PC-9 (cell line): ENCODE data around the gene ENO4. TPM values are rescaled to one million over a fixed set of nuclear protein-coding genes. Genes with fewer than 3 reads are reported as not detected.

Source experiments
- BruUV-seq: library from RNA; stranded (reverse); fragments of 400-500 nt; replicated peaks from 2 replicates; lab custom pipeline; 2021; lab: Mats Ljungman, UMichigan
- CTCF ChIA-PET: fragments of 300-600 bp; sonication (Branson Sonifier 250); formaldehyde crosslinking; loops from one replicate; lab custom pipeline; 2022; ENCODE audit warnings: antibody characterized with exemption; lab: Charles Lee
- POLR2A ChIA-PET: fragments of 300-600 bp; sonication (Branson Sonifier 250); formaldehyde crosslinking; loops from one replicate; lab custom pipeline; 2022; ENCODE audit warnings: antibody characterized with exemption; ENCODE audit not compliant: unreplicated experiment; lab: Charles Lee
- DNase-seq, 2 experiments: peaks; one replicate each; pipeline versions ENCODE4 v3.0.0 to v3.0.0-alpha.2; 2015 to 2022; ENCODE audit warnings: mixed read lengths in 1 of 2
- H2AFZ ChIP-seq: fragments of 200-600 bp; sonication (generic); 2 replicates; pipeline ENCODE4 v1.8.1; 2017; ENCODE audit warnings: antibody characterized with exemption
- H3F3A ChIP-seq: fragments of 200-600 bp; sonication (generic); 2 replicates; pipeline ENCODE4 v1.8.1; 2017; ENCODE audit warnings: antibody characterized with exemption, mild to moderate bottlenecking, low read depth; ENCODE audit not compliant: insufficient read depth
- H3K27ac ChIP-seq: fragments of 200-600 bp; sonication (generic); 2 replicates; pipeline ENCODE4 v1.6.1; 2016; ENCODE audit warnings: mixed run types
- H3K27me3 ChIP-seq: fragments of 200-600 bp; sonication (generic); 2 replicates; pipeline ENCODE4 v1.6.1; 2016; ENCODE audit warnings: low read depth, mixed run types; ENCODE audit not compliant: insufficient read depth
- H3K36me3 ChIP-seq: fragments of 200-600 bp; sonication (generic); 2 replicates; pipeline ENCODE4 v1.6.1; 2016; ENCODE audit warnings: low read depth, mixed run types
- H3K4me1 ChIP-seq: fragments of 200-600 bp; sonication (generic); replicated peaks from 2 replicates; pipeline ENCODE4 v1.6.1; 2016; ENCODE audit warnings: mixed run types; ENCODE audit not compliant: insufficient read depth
- H3K4me2 ChIP-seq: fragments of 200-600 bp; sonication (generic); 2 replicates; pipeline ENCODE4 v1.6.1; 2017; ENCODE audit warnings: mixed run types
- H3K4me3 ChIP-seq: fragments of 200-600 bp; sonication (generic); 2 replicates; pipeline ENCODE4 v1.6.1; 2016; ENCODE audit warnings: mixed run types
- H3K79me2 ChIP-seq: fragments of 200-600 bp; sonication (generic); 2 replicates; pipeline ENCODE4 v1.6.1; 2017; ENCODE audit warnings: low read depth, mixed run types
- H3K9me2 ChIP-seq: fragments of 200-600 bp; sonication (generic); 2 replicates; pipeline ENCODE4 v1.8.1; 2017; ENCODE audit warnings: mild to moderate bottlenecking; ENCODE audit not compliant: insufficient read depth
- H3K9me3 ChIP-seq: fragments of 200-600 bp; sonication (generic); 2 replicates; pipeline ENCODE4 v1.8.1; 2016; ENCODE audit warnings: low read depth; ENCODE audit not compliant: insufficient read depth
- H4K20me1 ChIP-seq: fragments of 200-600 bp; sonication (generic); 2 replicates; pipeline ENCODE4 v1.8.1; 2017; ENCODE audit not compliant: insufficient read depth
- EZH2 ChIP-seq: fragments of 200-600 bp; sonication (generic); IDR thresholded peaks from 2 replicates; pipeline ENCODE4 v1.8.0; 2017; ENCODE audit warnings: antibody characterized with exemption, low read depth
- intact Hi-C: fragments of 100-400 bp; cut with micrococcal nuclease; formaldehyde crosslinking; loops from one replicate; pipeline ENCODE4 v1.10.0; 2022; ENCODE audit not compliant: unreplicated experiment
- total RNA-seq: library from RNA; stranded (reverse); gene quantifications from 2 replicates; pipeline ENCODE4 v1.2.3, GENCODE V29; 2021
- TF ChIP-seq, protein P1 (sequence below): fragments of 200-600 bp; sonication (generic); conservative IDR thresholded peaks from 2 replicates; pipeline ENCODE4 v1.6.1; 2017; ENCODE audit warnings: mixed run types, antibody characterized with exemption, mild to moderate bottlenecking, moderate library complexity

The ENO4 gene
- total RNA-seq, 1 experiment from 2014 or later, result 0.79 TPM

DNA sequence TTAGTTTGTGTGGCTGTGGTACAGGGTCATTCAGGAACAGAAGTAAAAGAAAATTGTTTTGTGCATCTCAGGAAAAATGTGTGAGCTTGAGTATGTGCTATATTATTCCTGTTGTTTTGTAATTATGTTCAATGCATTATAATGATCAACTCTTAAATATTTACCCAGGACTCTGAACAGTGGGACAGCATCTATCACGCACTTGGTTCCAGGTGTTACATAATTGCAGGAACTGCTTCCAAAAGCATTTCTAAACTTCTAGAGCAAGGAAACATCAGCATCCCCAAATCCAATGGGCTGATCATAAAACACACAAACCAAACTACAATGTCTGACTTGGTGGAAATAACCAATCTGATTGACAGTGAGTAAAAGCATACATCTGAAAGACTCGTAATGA lies 26.6 kb downstream of the ENO4 start:
- H3K36me3 ChIP-seq, result no peaks in the 10 kb centered on the region
- no peaks in the 10 kb centered on the region for H3K9me2 ChIP-seq
- intact Hi-C loops, result no loop called here
- H3K27me3 ChIP-seq, result no peaks in the 10 kb centered on the region
- DNase-seq, result no peak
- no peaks in the 10 kb centered on the region for H3K4me1 ChIP-seq
- no peaks in the 10 kb centered on the region for H3K79me2 ChIP-seq
- H3K9me3 ChIP-seq, result no peaks in the 10 kb centered on the region
- no peaks in the 10 kb centered on the region for H3F3A ChIP-seq
- ChIA-PET POLR2A (no interaction called here), CTCF (no interaction called here)
- no peak overlapping the region for H3K27ac ChIP-seq
- TF ChIP-seq, protein P1, sequence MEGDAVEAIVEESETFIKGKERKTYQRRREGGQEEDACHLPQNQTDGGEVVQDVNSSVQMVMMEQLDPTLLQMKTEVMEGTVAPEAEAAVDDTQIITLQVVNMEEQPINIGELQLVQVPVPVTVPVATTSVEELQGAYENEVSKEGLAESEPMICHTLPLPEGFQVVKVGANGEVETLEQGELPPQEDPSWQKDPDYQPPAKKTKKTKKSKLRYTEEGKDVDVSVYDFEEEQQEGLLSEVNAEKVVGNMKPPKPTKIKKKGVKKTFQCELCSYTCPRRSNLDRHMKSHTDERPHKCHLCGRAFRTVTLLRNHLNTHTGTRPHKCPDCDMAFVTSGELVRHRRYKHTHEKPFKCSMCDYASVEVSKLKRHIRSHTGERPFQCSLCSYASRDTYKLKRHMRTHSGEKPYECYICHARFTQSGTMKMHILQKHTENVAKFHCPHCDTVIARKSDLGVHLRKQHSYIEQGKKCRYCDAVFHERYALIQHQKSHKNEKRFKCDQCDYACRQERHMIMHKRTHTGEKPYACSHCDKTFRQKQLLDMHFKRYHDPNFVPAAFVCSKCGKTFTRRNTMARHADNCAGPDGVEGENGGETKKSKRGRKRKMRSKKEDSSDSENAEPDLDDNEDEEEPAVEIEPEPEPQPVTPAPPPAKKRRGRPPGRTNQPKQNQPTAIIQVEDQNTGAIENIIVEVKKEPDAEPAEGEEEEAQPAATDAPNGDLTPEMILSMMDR, result no peak
- no peak for TF ChIP-seq EZH2
- no peak overlapping the region for H3K4me2 ChIP-seq
- no peak overlapping the region for H3K4me3 ChIP-seq
- BruUV-seq, result no TSS peak
- no peaks in the 10 kb centered on the region for H4K20me1 ChIP-seq
- no peak overlapping the region for H2AFZ ChIP-seq

GRCh38 chr10:116877391-116877790 lies 28.1 kb downstream of the ENO4 start:
- no peaks in the 10 kb centered on the region for H3K9me3 ChIP-seq
- H3K79me2 ChIP-seq, result no peaks in the 10 kb centered on the region
- no peak overlapping the region for H3K27ac ChIP-seq
- TF ChIP-seq EZH2, result no peak
- TF ChIP-seq, protein P1, result no peak
- ChIA-PET CTCF (no interaction called here), POLR2A (no interaction called here)
- H3K4me1 ChIP-seq, result no peaks in the 10 kb centered on the region
- H3K4me3 ChIP-seq, result no peak overlapping the region
- no peak overlapping the region for H3K4me2 ChIP-seq
- intact Hi-C loops, result no loop called here
- no peak overlapping the region for H2AFZ ChIP-seq
- H3K9me2 ChIP-seq, result no peaks in the 10 kb centered on the region
- H3K27me3 ChIP-seq, result no peaks in the 10 kb centered on the region
- H3F3A ChIP-seq, result no peaks in the 10 kb centered on the region
- DNase-seq, result no peak
- H4K20me1 ChIP-seq, result no peaks in the 10 kb centered on the region
- H3K36me3 ChIP-seq, result no peaks in the 10 kb centered on the region
- BruUV-seq, result TSS peak; percentile 15

DNA sequence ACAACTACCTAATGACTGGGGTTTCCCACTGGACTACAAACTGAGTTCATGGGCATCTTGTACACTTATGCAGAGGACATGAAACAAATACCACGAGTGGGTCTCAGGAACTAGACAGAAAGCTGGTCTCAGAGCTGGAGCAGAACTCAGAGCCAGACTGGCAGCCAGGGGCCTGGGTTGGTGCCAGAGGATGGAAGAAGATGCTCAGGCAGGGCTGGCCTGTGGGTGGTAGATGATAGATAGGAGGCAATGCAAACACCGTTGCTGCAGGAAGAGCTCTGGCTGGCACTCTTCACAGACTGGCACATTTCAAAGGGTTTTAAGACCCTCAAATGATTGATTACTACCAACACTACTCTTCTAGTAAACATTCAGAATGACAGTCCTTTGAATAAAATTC lies 28.8 kb downstream of the ENO4 start:
- ChIA-PET CTCF (no interaction called here), POLR2A (no interaction called here)
- intact Hi-C loops, result no loop called here
- Histone ChIP-seq H3K4me1 (no peaks in the 10 kb centered on the region), H2AFZ (no peak overlapping the region), H3K27me3 (no peaks in the 10 kb centered on the region), H3K36me3 (no peaks in the 10 kb centered on the region), H4K20me1 (no peaks in the 10 kb centered on the region), H3K79me2 (no peaks in the 10 kb centered on the region), H3F3A (no peaks in the 10 kb centered on the region), H3K9me2 (no peaks in the 10 kb centered on the region), H3K4me3 (no peak overlapping the region), H3K4me2 (no peak overlapping the region), H3K27ac (no peak overlapping the region), H3K9me3 (no peaks in the 10 kb centered on the region)
- BruUV-seq, result no TSS peak
- TF ChIP-seq EZH2, result no peak
- TF ChIP-seq, protein P1, result no peak
- DNase-seq, result no peak
